UCSD-AML1 (cell line): Measurements from ENCODE around the gene CSRP1.
"Not testable (repeated sequence)": the region's sequence is repeated elsewhere in the genome, so short reads cannot be mapped to it uniquely, and the experiment has no call there.

Experiments used
- DNase-seq: peaks from one replicate; lab custom pipeline; 2025; ENCODE audit not compliant: unreplicated experiment; lab: John Stamatoyannopoulos, UW

The CSRP1 gene

DNA sequence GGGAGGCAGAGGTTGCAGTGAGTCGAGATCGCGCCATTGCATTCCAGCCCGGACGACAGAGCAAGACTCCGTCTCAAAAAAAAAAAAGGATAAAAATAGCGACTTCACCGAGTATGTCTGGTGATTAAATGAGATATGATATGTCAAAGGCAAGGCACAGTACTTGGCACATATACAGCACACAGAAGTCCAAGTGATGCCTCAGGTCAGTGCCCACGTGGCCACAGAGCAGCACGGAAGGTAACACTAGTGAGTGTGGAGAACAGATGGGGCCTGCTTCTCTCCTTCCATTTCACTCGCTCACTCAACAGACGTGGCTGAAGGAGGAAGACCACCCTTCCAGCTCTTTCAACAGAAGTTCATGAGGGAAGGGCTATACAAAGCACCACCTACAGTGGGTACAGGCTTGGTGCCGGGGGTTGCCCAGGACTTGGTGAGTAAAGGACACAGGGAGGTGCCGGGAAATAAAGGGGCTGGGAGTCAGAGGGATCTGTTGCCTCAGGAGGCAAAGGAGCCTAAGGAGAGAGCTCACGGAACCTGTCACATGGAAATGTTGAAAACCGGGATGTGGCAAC lies 8.9 kb downstream of the CSRP1 start:
- DNase-seq = no peak

DNA sequence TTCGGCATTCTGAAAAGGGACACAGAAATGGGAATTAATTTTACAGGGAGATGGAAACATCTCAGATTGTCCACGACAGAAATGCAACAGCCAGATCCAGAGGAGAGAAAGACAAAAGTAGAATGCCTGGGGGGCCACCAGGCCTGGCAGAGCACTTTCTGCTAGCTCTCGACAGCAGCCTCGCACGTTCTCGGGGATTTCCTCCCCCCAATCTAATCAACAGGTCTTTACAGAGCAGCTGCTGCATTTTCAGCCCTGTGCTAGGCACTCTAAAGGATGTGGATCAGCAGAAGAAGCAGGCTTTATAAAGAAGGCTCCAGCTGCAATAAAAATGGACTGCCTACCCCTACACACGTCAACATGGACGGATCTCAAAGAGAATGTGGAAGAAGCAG lies 10.6 kb downstream of the CSRP1 start:
- DNase-seq = no peak

GRCh38 chr1:201495551-201496295 lies 11.2 kb downstream of the CSRP1 start:
- DNase-seq = no peak

DNA sequence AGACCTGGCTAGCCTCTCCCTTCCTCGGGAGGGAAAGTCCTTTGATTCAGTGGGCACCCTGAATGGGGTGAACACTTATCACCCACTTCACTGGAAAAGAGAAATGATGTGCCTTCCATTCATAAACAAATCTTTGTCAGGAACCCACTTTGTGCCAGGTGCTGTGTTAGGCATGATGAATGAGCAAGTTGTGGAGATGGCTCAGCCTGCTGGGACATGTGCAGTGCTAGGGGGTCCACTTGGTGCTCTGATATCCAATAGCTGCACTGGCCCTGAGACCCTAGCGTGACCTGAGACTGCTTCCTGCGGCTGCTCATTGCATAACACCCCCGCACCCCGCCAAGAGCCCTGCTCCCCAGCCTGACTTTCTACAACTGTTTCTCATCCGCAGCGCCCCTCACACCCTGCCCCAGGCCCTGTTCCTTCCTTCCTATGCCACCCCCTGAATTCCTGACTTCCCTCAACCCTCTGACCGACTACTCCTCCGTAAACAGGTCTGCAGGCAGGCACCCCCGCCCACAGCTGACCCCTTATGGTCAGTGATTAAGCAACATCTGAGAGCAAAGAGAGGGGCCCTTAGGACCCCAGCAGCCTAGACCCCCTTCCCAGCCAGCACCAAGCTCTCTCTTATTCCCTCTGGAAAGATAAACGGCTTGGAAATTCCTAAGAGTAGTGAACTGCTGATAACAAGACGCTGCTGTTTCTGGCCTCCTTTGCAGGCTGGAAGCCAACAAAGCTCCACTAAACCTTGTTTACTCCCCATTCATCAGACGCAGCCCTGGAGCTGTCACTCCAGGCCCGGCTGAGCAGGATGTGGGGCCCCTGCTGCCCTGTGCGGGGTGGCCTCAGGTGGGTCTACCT lies 12.9 kb downstream of the CSRP1 start:
- no peak for DNase-seq

- not testable (repeated sequence) for DNase-seq
Measured at GRCh38 chr1:201493026-201493656, 13.8 kb downstream of the CSRP1 start.

DNA sequence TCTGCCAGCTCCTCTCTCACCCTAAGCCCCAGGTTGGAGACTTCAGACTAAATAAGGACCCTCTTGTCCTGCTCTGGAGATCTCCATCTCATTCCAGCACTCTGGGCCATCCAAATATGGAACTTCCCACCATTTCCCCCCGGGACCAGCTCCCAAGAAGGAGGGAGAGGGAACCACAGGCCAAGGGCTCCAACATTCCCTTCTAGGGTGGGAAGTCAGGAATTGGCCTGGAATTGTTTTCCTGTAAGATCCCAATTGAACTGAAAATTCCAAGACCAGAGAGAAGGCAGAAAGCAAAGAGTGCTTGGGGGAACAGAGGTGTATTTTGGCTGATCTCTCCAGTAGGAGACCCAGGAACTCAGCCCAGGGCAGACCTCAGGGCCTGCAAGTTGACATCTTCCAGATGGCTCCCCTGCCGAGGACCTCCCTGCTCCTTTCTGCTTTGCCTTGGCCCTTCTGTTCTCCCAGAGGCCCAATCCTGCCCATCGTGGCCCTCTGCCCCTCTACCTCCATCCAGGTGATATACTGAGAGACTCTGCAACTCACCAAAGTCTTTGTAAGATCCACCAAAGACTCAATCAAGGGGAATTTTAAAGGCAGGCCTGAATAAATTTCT lies 14.9 kb downstream of the CSRP1 start:
- DNase-seq = no peak

- no peak for DNase-seq
Measured at GRCh38 chr1:201490708-201491131, 16.2 kb downstream of the CSRP1 start.

DNA sequence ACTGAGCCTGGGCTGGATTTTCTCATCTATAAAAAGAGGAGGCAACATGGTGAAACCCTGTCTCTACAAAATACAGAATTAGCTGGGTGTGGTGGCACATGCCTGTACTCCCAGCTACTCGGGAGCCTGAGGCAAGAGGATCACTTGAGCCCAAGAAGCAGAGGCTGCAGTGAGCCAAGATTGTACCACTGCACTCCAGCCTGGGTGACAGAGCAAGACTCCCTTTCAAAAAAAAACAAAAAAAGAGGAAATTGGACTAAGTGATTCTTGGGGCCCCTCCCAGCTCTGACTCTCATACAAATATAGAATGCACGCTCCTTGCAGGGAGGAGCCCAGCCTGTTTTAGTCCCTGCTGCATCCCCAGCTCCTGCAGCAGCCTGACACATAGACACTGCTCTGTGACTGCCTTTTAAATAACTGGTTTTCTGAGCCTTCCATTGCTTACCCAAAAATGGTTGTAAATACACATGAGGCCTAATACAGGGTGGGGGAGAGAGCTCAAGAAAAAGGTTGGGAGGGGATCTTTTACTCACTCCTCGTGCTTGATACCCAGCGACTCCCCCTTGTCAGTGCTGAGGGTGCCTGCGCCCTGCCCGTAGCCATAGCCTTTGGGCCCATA lies 17.2 kb downstream of the CSRP1 start:
- DNase-seq = no peak

DNA sequence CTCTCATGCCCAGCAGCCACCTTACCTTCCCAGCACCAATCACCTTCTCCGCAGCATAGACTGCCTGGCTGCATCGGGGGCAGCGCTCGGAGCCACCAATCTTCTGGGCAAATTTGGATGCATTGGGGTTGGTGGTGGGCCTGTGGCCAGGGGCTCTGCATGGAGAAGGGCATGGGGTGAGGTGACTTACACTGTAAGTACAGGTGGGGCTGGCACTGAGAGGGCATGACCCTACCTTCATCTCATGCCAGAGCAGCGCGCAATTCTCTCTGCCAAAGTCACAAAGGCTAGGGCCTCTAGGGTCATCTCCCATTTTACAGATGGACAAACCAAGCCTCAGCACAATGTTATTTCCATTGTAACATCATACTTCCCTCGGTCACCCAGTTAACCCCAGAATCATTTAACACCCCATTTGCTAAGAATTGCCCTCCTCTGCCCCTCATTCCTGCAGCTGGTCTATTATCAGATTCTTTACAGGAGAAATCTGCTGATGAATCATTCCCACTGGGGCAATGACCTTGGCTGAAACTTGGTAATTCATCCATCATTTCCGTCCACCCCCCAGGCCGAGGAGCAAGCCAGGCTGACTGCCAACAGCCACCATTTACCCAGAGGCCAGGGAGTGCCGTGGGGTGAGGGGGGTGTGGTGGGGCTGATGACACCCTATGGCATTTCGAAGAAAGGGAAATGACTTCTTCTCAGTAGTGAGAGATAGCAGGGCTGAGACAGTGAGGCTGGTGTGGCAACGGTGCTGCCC lies 17.9 kb downstream of the CSRP1 start:
- DNase-seq = no peak

DNA sequence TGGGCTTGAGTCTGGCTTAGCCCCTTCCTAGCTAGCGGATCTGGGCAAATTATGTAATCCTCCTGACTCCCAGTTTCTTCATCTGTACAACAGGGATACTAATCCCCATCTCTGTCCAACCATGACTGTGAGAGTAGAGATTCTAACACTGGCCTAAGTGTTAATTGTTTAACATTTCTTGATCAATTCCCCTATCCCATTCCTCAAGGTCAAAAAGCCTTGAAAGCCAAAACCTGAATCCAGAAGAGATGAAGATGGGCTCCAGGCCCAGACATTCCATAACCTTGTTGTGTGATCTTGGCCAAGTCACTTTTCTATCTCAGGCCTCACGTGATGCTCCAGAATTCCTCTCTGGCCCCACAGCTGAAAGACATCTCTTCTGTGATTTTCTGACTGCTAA lies 19.2 kb downstream of the CSRP1 start:
- no peak for DNase-seq

GRCh38 chr1:201486187-201486586 lies 20.7 kb downstream of the CSRP1 start:
- DNase-seq = peak; percentile 73

DNA sequence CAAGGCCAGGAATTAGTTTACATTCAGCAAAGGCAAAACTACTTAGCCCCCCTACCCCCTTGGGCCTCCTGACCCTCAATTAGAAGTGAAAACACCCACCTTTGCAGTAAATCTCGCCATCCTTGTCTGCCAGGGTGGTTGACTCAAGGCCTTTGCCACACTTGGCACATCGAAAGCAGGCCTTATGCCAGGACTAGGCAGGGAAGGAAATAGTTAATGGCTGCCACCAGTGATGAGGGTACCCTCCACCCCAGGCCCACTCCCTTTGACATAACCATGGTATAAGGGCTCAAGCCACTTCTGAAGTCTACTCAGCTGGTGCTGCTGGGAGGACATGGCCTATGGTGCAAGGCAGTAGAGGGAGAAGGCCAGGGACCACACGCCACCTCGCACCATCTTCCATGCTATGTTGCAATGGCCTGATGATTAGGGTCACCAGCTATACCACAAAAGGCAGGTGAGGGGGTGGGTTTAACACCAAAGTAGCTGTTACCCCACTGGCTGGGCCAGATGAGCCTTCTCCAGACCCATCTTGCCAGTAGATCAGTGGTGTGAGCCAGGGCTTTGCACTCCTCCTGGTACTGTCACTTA lies 21.6 kb downstream of the CSRP1 start:
- DNase-seq = no peak

DNA sequence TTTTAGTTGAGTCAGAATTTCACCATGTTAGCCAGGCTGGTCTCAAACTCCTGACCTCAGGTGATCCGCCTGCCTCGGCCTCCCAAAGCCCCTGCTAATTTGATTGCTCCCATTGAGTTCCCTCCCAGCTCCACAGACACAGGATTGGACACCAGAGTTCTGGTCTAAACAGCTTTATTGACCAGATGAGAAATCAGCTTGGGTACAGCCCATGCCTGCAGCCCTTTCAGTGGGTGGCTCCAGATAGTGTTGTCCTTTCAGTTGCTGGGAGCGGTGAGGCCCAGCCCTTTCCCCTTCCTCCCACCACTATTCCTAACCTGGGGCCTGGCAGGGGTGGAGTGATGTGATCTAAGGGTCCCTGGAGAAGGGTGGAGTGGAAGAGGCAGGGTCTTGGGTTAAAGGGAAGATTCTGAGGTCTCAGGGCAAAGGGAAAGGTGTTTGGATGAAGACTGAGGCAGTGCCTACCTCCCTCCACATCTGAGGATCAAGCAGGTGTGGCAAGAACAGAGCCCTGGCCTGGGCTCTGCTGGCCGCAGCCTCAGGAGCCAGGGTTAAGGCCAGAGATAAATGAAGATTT lies 23.5 kb downstream of the CSRP1 start:
- no peak for DNase-seq

GRCh38 chr1:201482755-201483154 lies 24.2 kb downstream of the CSRP1 start:
- DNase-seq = no peak

- DNase-seq = peak; percentile 83
Measured at GRCh38 chr1:201481761-201482493, 25.0 kb downstream of the CSRP1 start.

DNA sequence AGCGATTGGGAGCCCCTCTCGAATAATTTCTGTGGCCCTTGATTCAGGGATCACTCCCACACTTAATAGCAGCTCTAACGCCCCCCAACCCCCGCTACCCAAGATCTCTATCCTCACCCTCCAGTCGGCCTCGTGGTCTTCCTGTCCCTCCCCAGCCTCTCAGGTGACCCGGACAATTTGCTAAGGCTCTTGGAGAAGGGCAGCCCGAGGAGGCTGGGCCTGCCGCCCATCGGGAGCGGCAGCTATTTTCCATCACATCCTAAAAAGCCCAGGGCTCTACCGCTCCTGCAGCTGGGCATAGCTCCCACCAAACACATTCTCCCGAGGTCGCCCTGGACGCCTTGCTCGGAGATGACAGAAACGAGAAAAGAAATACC lies 25.9 kb downstream of the CSRP1 start:
- no peak for DNase-seq

- peak; percentile 79 for DNase-seq
Measured at GRCh38 chr1:201480231-201481003, 26.5 kb downstream of the CSRP1 start.
